Uterus (tissue), 4 donors: ENCODE results near the gene CDH4. TPM values are rescaled to one million over a fixed set of nuclear protein-coding genes. Genes with fewer than 3 reads are reported as not detected.

Experiments
- DNase-seq, 2 donors: peaks; one replicate each; pipeline ENCODE4 v3.0.0-alpha.2; 2019 to 2020
- H3K27ac ChIP-seq, 2 donors: fragments of 200-600 bp; sonication (generic); 1 replicate in 1 of 2; 2 replicates in 1 of 2; pipeline ENCODE4 v1.5.1; 2016 to 2018
- H3K27me3 ChIP-seq, 2 donors: fragments of 200-600 bp; sonication (generic); one replicate each; pipeline ENCODE4 v1.5.1; 2018 to 2019; ENCODE audit warnings: control low read depth in 1 of 2
- H3K36me3 ChIP-seq, 2 donors: fragments of 200-600 bp; sonication (generic); one replicate each; pipeline ENCODE4 v1.5.1; 2019; ENCODE audit warnings: control low read depth in 1 of 2
- H3K4me1 ChIP-seq, 2 donors: fragments of 200-600 bp; sonication (generic); one replicate each; pipeline ENCODE4 v1.5.1; 2018 to 2019; ENCODE audit warnings: control low read depth in 1 of 2
- H3K4me3 ChIP-seq, 2 donors: fragments of 200-600 bp; sonication (generic); 1 replicate in 1 of 2; 2 replicates in 1 of 2; pipeline ENCODE4 v1.5.1; 2018 to 2019; ENCODE audit warnings: mild to moderate bottlenecking in 1 of 2
- H3K9me3 ChIP-seq, 2 donors: fragments of 200-600 bp; sonication (generic); one replicate each; pipeline ENCODE4 v1.5.1; 2019; ENCODE audit warnings: control low read depth in 1 of 2
- CTCF ChIP-seq, 4 experiments: fragments of 200-600 bp in 2 of 4; fragments of 450-650 bp in 2 of 4; sonication (generic) in 2 of 4; IDR thresholded peaks; one replicate each; pipeline ENCODE4 v1.5.1; 2016 to 2019; ENCODE audit warnings: antibody characterized with exemption in 4 of 4, mild to moderate bottlenecking in 2 of 4, moderate library complexity in 1 of 4
- POLR2A ChIP-seq, 2 donors: fragments of 450-650 bp; IDR thresholded peaks; one replicate each; pipeline ENCODE4 v1.6.1; 2016; ENCODE audit warnings: antibody characterized with exemption in 2 of 2, mild to moderate bottlenecking in 1 of 2, moderate library complexity in 1 of 2
- intact Hi-C: fragments of 100-400 bp; cut with DNase I; formaldehyde crosslinking; loops from one replicate; pipeline ENCODE4 v1.15.1; 2023; ENCODE audit warnings: low total_unique reads
- total RNA-seq, 4 donors: library from RNA; depleted of rRNA in 3 of 4; stranded (reverse); fragments of >200 nt in 3 of 4; gene quantifications; one replicate each; pipeline versions ENCODE4 v1.1.0 to v1.2.4, GENCODE V29; 2014 to 2023
- donor health status: DM: yes; HTN: yes; CAD: no.

Gene CDH4
- total RNA-seq, 4 donors from 2014 or later = under 0.01 to 0.55 TPM; not detected in 2

- no peak for DNase-seq
- Histone ChIP-seq H3K27me3 (no peaks in the 10 kb centered on the region), H3K4me3 (no peak overlapping the region), H3K4me1 (no peaks in the 10 kb centered on the region), H3K9me3 (no peaks in the 10 kb centered on the region), H3K27ac (no peak overlapping the region), H3K36me3 (no peaks in the 10 kb centered on the region)
- intact Hi-C loops = no loop called here
- TF ChIP-seq POLR2A (IDR thresholded peaks at IDR 0.05) (no peak), CTCF (IDR thresholded peaks at IDR 0.05) (no peak)
These were observed 51.2 kb downstream of the CDH4 start for GRCh38 chr20:61303217-61303616.

GRCh38 chr20:61303675-61304074, 51.6 kb downstream of the CDH4 start:
- Histone ChIP-seq H3K9me3 (no peaks in the 10 kb centered on the region), H3K27ac (no peak overlapping the region), H3K4me1 (no peaks in the 10 kb centered on the region), H3K36me3 (no peaks in the 10 kb centered on the region), H3K27me3 (no peaks in the 10 kb centered on the region), H3K4me3 (no peak overlapping the region)
- DNase-seq = no peak
- TF ChIP-seq CTCF (IDR thresholded peaks at IDR 0.05) = no peak
- intact Hi-C loops = no loop called here

- no peaks in the 10 kb centered on the region for H3K27me3 ChIP-seq
- no peak overlapping the region for H3K4me3 ChIP-seq
- intact Hi-C loops = no loop called here
- TF ChIP-seq CTCF (IDR thresholded peaks at IDR 0.05) (no peak), POLR2A (IDR thresholded peaks at IDR 0.05) (no peak)
- no peaks in the 10 kb centered on the region for H3K4me1 ChIP-seq
- no peak overlapping the region for H3K27ac ChIP-seq
- no peaks in the 10 kb centered on the region for H3K9me3 ChIP-seq
- no peaks in the 10 kb centered on the region for H3K36me3 ChIP-seq
- DNase-seq = no peak
These were observed 52.7 kb downstream of the CDH4 start for GRCh38 chr20:61304750-61305149.

- H3K4me1 ChIP-seq = no peaks in the 10 kb centered on the region
- no peaks in the 10 kb centered on the region for H3K27me3 ChIP-seq
- no peak for TF ChIP-seq POLR2A (IDR thresholded peaks at IDR 0.05)
- TF ChIP-seq CTCF (IDR thresholded peaks at IDR 0.05) = no peak
- intact Hi-C loops = no loop called here
- H3K4me3 ChIP-seq = no peak overlapping the region
- DNase-seq = no peak
- no peaks in the 10 kb centered on the region for H3K9me3 ChIP-seq
- no peaks in the 10 kb centered on the region for H3K36me3 ChIP-seq
- no peak overlapping the region for H3K27ac ChIP-seq
These were observed 54.9 kb downstream of the CDH4 start for GRCh38 chr20:61306937-61307475.

GRCh38 chr20:61307686-61308476, 55.8 kb downstream of the CDH4 start:
- H3K4me1 ChIP-seq = no peaks in the 10 kb centered on the region
- no peak overlapping the region for H3K4me3 ChIP-seq
- no peaks in the 10 kb centered on the region for H3K36me3 ChIP-seq
- H3K27me3 ChIP-seq = no peaks in the 10 kb centered on the region
- intact Hi-C loops = no loop called here
- TF ChIP-seq CTCF (IDR thresholded peaks at IDR 0.05) = no peak
- TF ChIP-seq POLR2A (IDR thresholded peaks at IDR 0.05) = no peak
- no peak overlapping the region for H3K27ac ChIP-seq
- no peaks in the 10 kb centered on the region for H3K9me3 ChIP-seq
- DNase-seq = no peak
